NCI-H2171 (cell line): Measurements from ENCODE around the gene HSDL2.
"Not testable (repeated sequence)": the region's sequence is repeated elsewhere in the genome, so short reads cannot be mapped to it uniquely, and the experiment has no call there.

Experiments used
- DNase-seq: peaks from one replicate; lab custom pipeline; 2025; lab: John Stamatoyannopoulos, UW

The HSDL2 gene

GRCh38 chr9:112396872-112397271, 17.0 kb downstream of the HSDL2 start:
- no peak for DNase-seq

- DNase-seq = no peak
Observed at GRCh38 chr9:112401175-112401815, 21.4 kb downstream of the HSDL2 start.

GRCh38 chr9:112403614-112404201, 23.8 kb downstream of the HSDL2 start:
- DNase-seq = no peak

GRCh38 chr9:112404508-112404932, 24.6 kb downstream of the HSDL2 start:
- DNase-seq = no peak

- no peak for DNase-seq
Observed at GRCh38 chr9:112408275-112408674, 28.4 kb downstream of the HSDL2 start.

GRCh38 chr9:112408819-112409218, 28.9 kb downstream of the HSDL2 start:
- DNase-seq = no peak

GRCh38 chr9:112409758-112410157, 29.9 kb downstream of the HSDL2 start:
- no peak for DNase-seq

- no peak for DNase-seq
Observed at GRCh38 chr9:112411626-112412027, 31.7 kb downstream of the HSDL2 start.

- not testable (repeated sequence) for DNase-seq
Observed at GRCh38 chr9:112413728-112414127, 33.8 kb downstream of the HSDL2 start.

GRCh38 chr9:112420208-112420607, 40.3 kb downstream of the HSDL2 start:
- DNase-seq = no peak

- DNase-seq = no peak
Observed at GRCh38 chr9:112421771-112422222, 41.9 kb downstream of the HSDL2 start.

GRCh38 chr9:112422417-112423148, 42.7 kb downstream of the HSDL2 start:
- DNase-seq = no peak

- no peak for DNase-seq
Observed at GRCh38 chr9:112430006-112430522, 50.2 kb downstream of the HSDL2 start.

GRCh38 chr9:112433499-112434392, 53.8 kb downstream of the HSDL2 start:
- no peak for DNase-seq

GRCh38 chr9:112434487-112434886, 54.6 kb downstream of the HSDL2 start:
- DNase-seq = no peak

GRCh38 chr9:112437406-112437805, 57.5 kb downstream of the HSDL2 start:
- no peak for DNase-seq

GRCh38 chr9:112439171-112439570, 59.3 kb downstream of the HSDL2 start:
- DNase-seq = no peak

- no peak for DNase-seq
Observed at GRCh38 chr9:112439825-112440224, 59.9 kb downstream of the HSDL2 start.

GRCh38 chr9:112443200-112443599, 63.3 kb downstream of the HSDL2 start:
- DNase-seq = no peak

GRCh38 chr9:112443636-112444035, 63.7 kb downstream of the HSDL2 start:
- DNase-seq = no peak

- no peak for DNase-seq
Observed at GRCh38 chr9:112445196-112445595, 65.3 kb downstream of the HSDL2 start.

- DNase-seq = no peak
Observed at GRCh38 chr9:112446080-112446479, 66.2 kb downstream of the HSDL2 start.
